Measurements from ENCODE around the gene C19orf33.

The C19orf33 gene

DNA sequence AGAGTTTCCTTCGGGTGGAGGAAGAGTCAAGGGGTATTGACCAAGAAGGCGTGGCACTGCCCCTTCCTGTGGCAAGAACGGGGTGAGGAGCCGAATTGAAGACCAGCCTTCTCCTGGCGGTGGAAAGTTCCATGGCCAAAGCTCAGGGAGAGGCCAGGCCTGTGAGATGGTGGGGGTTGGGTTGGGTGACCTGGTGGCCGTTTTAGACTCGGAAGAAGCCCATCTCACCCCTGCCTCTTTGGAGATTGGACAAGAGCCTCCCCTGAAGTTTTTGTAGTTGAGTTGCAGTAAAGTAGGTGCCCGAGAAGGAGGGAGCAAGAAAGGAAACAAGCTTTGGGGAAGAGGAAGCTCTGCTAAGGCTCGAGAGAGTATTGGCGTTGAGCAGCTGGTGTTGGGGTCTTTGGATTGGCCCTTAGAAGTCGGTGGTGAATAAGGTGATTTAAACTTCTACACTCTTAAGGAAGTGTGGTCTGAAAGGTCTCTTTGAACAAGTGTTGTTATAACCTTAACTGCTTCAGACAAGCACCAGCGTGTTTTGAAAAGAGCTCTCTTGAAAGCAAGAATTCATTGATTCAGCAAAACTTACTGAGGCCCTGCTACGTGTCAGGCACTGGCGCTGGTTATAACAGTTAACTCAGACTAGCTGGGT, 38.7 kb upstream of the C19orf33 start:
- DNase-seq (ENCODE audit: low spot score): no peak

DNA sequence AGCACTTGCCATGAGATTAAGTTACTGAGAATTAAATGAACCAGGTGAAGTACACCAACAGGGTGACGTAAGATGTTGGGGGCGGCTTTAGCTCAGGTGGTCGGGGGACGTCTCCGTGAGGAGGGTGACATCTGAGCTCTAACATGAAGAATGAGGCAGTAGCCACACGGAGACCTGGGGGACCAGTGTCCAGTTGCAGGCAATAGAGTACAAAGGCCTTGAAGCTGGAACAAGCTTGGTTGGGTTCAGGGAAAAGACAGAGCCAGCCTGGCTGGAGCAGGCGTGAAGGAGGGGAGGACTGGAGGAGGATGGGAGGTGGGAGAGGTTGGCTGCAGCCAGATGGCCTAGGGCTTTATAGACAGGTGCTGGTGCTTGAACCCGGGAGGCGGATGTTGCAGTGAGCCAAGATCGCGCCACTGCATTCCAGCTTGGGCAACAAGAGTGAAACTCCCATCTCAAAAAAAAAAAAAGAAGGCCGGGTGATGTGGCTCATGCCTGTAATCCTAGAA, 38.1 kb upstream of the C19orf33 start:
- TF ChIP-seq, protein P1, sequence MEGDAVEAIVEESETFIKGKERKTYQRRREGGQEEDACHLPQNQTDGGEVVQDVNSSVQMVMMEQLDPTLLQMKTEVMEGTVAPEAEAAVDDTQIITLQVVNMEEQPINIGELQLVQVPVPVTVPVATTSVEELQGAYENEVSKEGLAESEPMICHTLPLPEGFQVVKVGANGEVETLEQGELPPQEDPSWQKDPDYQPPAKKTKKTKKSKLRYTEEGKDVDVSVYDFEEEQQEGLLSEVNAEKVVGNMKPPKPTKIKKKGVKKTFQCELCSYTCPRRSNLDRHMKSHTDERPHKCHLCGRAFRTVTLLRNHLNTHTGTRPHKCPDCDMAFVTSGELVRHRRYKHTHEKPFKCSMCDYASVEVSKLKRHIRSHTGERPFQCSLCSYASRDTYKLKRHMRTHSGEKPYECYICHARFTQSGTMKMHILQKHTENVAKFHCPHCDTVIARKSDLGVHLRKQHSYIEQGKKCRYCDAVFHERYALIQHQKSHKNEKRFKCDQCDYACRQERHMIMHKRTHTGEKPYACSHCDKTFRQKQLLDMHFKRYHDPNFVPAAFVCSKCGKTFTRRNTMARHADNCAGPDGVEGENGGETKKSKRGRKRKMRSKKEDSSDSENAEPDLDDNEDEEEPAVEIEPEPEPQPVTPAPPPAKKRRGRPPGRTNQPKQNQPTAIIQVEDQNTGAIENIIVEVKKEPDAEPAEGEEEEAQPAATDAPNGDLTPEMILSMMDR (IDR thresholded peaks at IDR 0.05; ENCODE audit: borderline replicate concordance, control extremely low read depth, extremely low read depth, insufficient read depth, missing control alignments): no peak
- no peak for DNase-seq (ENCODE audit: low spot score)
- in situ Hi-C loops (cut with MboI; ENCODE audit: low sequenced_read_pairs, unreplicated experiment): no loop called here

More for the DNA sequence above, 38.7 kb upstream of the C19orf33 start:
- in situ Hi-C loops (cut with MboI; ENCODE audit: low sequenced_read_pairs, unreplicated experiment): no loop called here
- TF ChIP-seq, protein P1 (IDR thresholded peaks at IDR 0.05; ENCODE audit: borderline replicate concordance, control extremely low read depth, extremely low read depth, insufficient read depth, missing control alignments): no peak

DNA sequence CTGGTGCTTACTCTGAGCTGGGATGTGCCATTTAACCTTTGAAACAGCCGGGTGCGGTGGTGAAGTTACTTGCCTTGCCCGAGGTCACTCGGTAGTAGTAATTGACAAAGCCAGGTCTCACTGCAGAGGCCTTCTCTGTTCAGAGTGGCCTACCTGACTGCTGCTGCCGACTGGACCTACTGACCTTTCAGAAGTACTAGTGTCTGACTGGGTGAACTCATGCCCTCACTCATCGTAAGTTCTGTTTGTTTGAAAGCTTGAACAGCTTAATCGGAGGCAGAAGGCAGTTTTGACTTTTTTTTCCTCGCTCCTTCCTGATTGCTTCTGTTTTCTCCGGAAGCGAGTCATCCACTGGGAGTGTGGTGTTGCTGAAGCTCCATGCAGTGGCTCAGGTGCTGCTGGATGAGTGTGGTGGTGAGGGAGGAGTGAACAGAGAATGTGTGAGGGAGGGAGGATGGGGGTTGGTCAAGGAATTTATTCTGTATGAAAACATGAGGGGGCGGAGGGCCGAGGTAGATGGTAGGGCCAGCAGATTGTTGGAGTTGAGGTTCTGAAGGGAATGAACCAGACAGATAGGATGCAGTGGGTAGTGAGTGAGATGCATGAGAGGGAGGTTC, 37.0 kb upstream of the C19orf33 start:
- TF ChIP-seq, protein P1 (IDR thresholded peaks at IDR 0.05; ENCODE audit: borderline replicate concordance, control extremely low read depth, extremely low read depth, insufficient read depth, missing control alignments): no peak
- in situ Hi-C loops (cut with MboI; ENCODE audit: low sequenced_read_pairs, unreplicated experiment): no loop called here
- no peak for DNase-seq (ENCODE audit: low spot score)

DNA sequence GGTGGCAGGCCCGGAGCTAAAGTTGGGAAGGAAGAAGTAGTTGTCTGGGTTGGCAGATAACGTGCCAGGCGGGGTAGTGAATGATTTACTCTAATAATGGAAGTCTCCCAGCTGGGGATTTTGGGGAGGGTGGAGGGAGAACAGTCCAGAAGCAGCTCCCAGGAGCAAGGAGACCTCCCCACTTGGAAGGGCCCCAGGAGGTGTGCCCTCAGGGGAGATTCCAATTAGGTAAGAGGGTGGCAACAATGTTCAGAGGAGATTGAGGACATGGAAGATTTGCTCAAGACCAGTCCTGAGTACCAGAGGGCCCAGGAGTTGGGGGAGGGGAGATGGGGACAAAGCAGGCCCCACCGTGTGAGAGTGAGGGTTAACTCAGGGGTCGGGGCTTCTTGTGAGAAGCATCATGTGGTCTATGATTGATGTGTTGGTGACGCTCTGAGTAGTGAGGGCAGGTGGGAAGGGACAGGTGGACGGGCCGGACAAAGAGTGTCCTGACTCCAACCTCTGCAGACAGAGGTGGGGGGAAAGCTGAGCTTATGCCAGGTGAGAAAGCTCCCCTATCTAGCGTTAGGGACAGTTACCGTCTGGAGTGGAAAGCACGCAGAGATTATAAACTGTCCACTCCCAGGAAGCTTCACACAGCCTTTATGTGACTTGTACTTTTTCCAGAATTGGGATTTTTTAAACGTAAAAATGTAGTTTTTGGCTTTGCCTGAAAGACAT, 36.1 kb upstream of the C19orf33 start:
- DNase-seq (ENCODE audit: low spot score): no peak
- TF ChIP-seq, protein P1 (IDR thresholded peaks at IDR 0.05; ENCODE audit: borderline replicate concordance, control extremely low read depth, extremely low read depth, insufficient read depth, missing control alignments): no peak
- in situ Hi-C loops (cut with MboI; ENCODE audit: low sequenced_read_pairs, unreplicated experiment): no loop called here

DNA sequence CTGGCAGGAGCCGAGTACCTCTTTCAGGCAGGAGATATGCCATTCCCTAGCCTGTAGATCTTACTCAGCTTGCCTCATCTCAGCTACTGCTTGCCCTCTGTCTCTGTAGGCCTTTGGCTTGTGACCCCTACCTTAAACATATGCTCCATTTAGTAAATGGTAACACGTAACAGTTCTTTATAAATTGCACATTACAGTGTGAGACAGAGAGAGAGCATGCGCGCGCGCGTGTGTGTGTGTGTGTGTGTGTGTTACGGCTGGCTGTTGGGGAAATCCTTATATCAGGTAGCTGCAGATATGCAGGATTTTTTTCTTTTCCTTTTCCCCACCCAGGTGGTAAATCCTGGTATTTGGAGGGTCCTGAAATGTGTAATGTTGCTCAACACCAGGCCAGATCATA, 35.5 kb upstream of the C19orf33 start:
- TF ChIP-seq, protein P1 (IDR thresholded peaks at IDR 0.05; ENCODE audit: borderline replicate concordance, control extremely low read depth, extremely low read depth, insufficient read depth, missing control alignments): no peak
- DNase-seq (ENCODE audit: low spot score): no peak
- in situ Hi-C loops (cut with MboI; ENCODE audit: low sequenced_read_pairs, unreplicated experiment): no loop called here

DNA sequence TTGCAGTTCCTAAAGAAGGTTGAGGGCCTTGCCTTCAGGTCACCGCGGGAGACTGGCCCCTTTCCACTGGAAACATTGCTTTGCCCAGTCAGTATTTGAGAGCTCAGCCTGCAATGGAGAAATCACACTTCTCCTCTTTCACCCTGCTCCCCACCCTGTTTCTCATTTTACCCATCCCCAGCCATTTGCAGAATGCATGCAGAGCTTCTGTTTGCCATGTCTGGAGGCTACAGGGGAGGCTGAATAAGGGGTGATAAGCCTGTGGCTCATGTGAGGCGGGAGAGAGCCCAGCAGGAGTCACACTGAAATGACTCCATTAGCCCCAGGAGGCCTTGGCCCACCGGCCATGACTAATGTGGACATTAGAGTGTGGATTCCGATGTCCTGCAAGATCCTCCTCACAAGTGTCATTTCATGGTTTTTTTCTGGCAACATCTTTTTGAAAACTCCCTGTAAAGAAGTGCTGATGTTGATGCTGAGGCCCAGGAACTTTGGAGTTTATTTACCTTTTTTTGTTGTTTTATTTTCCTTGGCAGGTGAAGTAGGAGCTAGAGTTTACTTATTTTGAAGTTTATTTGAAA, 33.4 kb upstream of the C19orf33 start:
- no peak for DNase-seq (ENCODE audit: low spot score)
- TF ChIP-seq, protein P1 (IDR thresholded peaks at IDR 0.05; ENCODE audit: borderline replicate concordance, control extremely low read depth, extremely low read depth, insufficient read depth, missing control alignments): no peak
- in situ Hi-C loops (cut with MboI; ENCODE audit: low sequenced_read_pairs, unreplicated experiment): no loop called here

Data from GM13976 (cell line).